ENCODE results near the gene GALNT6. TPM values are rescaled to one million over a fixed set of nuclear protein-coding genes. Genes with fewer than 3 reads are reported as not detected.
A peak's percentile ranks its signal among the peaks of the same experiment; 100 is the strongest.

The GALNT6 gene
- total RNA-seq, 6 experiments from 2014 or later: 68.2 to 93.9 (median 71.7) TPM

GRCh38 chr12:51381226-51382079 lies 9.8 kb downstream of the GALNT6 start:
- H3K9me3 Mint-ChIP-seq: no peaks in the 10 kb centered on the region
- peak overlapping the region; percentile 47 for H3K27ac Mint-ChIP-seq
- no peak for DNase-seq
- H3K27me3 Mint-ChIP-seq (ENCODE audit: insufficient read depth): no peaks in the 10 kb centered on the region
- peaks cover 27% of the 10 kb centered on the region for H3K4me1 Mint-ChIP-seq (ENCODE audit: low read depth)
- TF ChIP-seq CTCF (IDR thresholded peaks at IDR 0.05): no peak
- H3K36me3 Mint-ChIP-seq (ENCODE audit: low read depth): peaks cover 11% of the 10 kb centered on the region; the same call in 1 of the 2 replicates
- no peak overlapping the region for H3K4me3 Mint-ChIP-seq

GRCh38 chr12:51379571-51379970 lies 11.6 kb downstream of the GALNT6 start:
- no peak for DNase-seq
- Mint-ChIP-seq H3K27me3 (ENCODE audit: insufficient read depth) (no peaks in the 10 kb centered on the region), H3K4me1 (ENCODE audit: low read depth) (peaks cover 36% of the 10 kb centered on the region), H3K4me3 (no peak overlapping the region), H3K27ac (no peak overlapping the region), H3K9me3 (no peaks in the 10 kb centered on the region), H3K36me3 (ENCODE audit: low read depth) (peaks cover 19% of the 10 kb centered on the region)
- no peak for TF ChIP-seq CTCF (IDR thresholded peaks at IDR 0.05)

- H3K9me3 Mint-ChIP-seq: no peaks in the 10 kb centered on the region
- H3K27ac Mint-ChIP-seq: no peak overlapping the region
- no peaks in the 10 kb centered on the region for H3K27me3 Mint-ChIP-seq (ENCODE audit: insufficient read depth)
- no peak for TF ChIP-seq CTCF (IDR thresholded peaks at IDR 0.05)
- H3K4me1 Mint-ChIP-seq (ENCODE audit: low read depth): peaks cover 37% of the 10 kb centered on the region
- H3K36me3 Mint-ChIP-seq (ENCODE audit: low read depth): peaks cover 22% of the 10 kb centered on the region
- no peak overlapping the region for H3K4me3 Mint-ChIP-seq
- no peak for DNase-seq
These were observed 12.5 kb downstream of the GALNT6 start for GRCh38 chr12:51378749-51379148.

GRCh38 chr12:51377099-51377984 lies 13.9 kb downstream of the GALNT6 start:
- Mint-ChIP-seq H3K4me3 (no peak overlapping the region), H3K4me1 (ENCODE audit: low read depth) (peaks cover 40% of the 10 kb centered on the region), H3K27ac (no peak overlapping the region), H3K9me3 (no peaks in the 10 kb centered on the region), H3K36me3 (ENCODE audit: low read depth) (peaks cover 31% of the 10 kb centered on the region), H3K27me3 (ENCODE audit: insufficient read depth) (no peaks in the 10 kb centered on the region)
- TF ChIP-seq CTCF (IDR thresholded peaks at IDR 0.05): peak; percentile 35; the same call in 1 of the 2 replicates
- DNase-seq: no peak

GRCh38 chr12:51374856-51375255 lies 16.4 kb downstream of the GALNT6 start:
- no peak overlapping the region for H3K4me3 Mint-ChIP-seq
- no peak for DNase-seq
- no peaks in the 10 kb centered on the region for H3K27me3 Mint-ChIP-seq (ENCODE audit: insufficient read depth)
- no peaks in the 10 kb centered on the region for H3K9me3 Mint-ChIP-seq
- H3K27ac Mint-ChIP-seq: peak overlapping the region; percentile 84
- peaks cover 53% of the 10 kb centered on the region for H3K4me1 Mint-ChIP-seq (ENCODE audit: low read depth)
- peaks cover 32% of the 10 kb centered on the region for H3K36me3 Mint-ChIP-seq (ENCODE audit: low read depth)
- TF ChIP-seq CTCF (IDR thresholded peaks at IDR 0.05): no peak
